Urinary bladder (tissue), 2 donors: ENCODE measurements around the gene NDUFS2. TPM values are rescaled to one million over a fixed set of nuclear protein-coding genes. Genes with fewer than 3 reads are reported as not detected.

Experiments
- polyA plus RNA-seq: library from polyadenylated mRNA; stranded (reverse); fragments of 200-250 nt; gene quantifications from one replicate; pipeline ENCODE4 v1.2.3, GENCODE V29; 2013
- total RNA-seq: library from RNA; depleted of rRNA; stranded (reverse); fragments of >200 nt; gene quantifications from one replicate; pipeline ENCODE4 v1.2.3, GENCODE V29; 2014
- donor health status: healthy.

The NDUFS2 gene
- total and polyA plus RNA-seq, 2 donors, result 71.9 to 100 TPM

Other genes with a start within 250 kb of the NDUFS2 start
- gene ITLN2, start 247.6 kb upstream of the NDUFS2 start, total RNA-seq, result not detected
- 0.37 TPM for gene ITLN2, start 247.6 kb upstream of the NDUFS2 start, polyA plus RNA-seq
- 35.2 TPM for gene F11R, start 181.2 kb upstream of the NDUFS2 start, total RNA-seq
- gene F11R, start 181.2 kb upstream of the NDUFS2 start, polyA plus RNA-seq, result 23.4 TPM
- gene TSTD1, start 163.4 kb upstream of the NDUFS2 start, total RNA-seq, result 23.1 TPM
- gene TSTD1, start 163.4 kb upstream of the NDUFS2 start, polyA plus RNA-seq, result 36.7 TPM
- gene USF1, start 156.4 kb upstream of the NDUFS2 start, total RNA-seq, result 46.7 TPM
- 55.9 TPM for gene USF1, start 156.4 kb upstream of the NDUFS2 start, polyA plus RNA-seq
- gene ARHGAP30, start 132.5 kb upstream of the NDUFS2 start, total RNA-seq, result 2.9 TPM
- 5.1 TPM for gene ARHGAP30, start 132.5 kb upstream of the NDUFS2 start, polyA plus RNA-seq
- 12.2 TPM for gene NECTIN4, start 112.8 kb upstream of the NDUFS2 start, total RNA-seq
- gene NECTIN4, start 112.8 kb upstream of the NDUFS2 start, polyA plus RNA-seq, result 5.0 TPM
- 1.3 TPM for gene KLHDC9, start 104.0 kb upstream of the NDUFS2 start, total RNA-seq
- gene KLHDC9, start 104.0 kb upstream of the NDUFS2 start, polyA plus RNA-seq, result 8.4 TPM
- 9.8 TPM for gene PFDN2, start 84.3 kb upstream of the NDUFS2 start, total RNA-seq
- 108 TPM for gene PFDN2, start 84.3 kb upstream of the NDUFS2 start, polyA plus RNA-seq
- 18.9 TPM for gene NIT1, start 84.3 kb upstream of the NDUFS2 start, total RNA-seq
- gene NIT1, start 84.3 kb upstream of the NDUFS2 start, polyA plus RNA-seq, result 49.5 TPM
- gene DEDD, start 69.7 kb upstream of the NDUFS2 start, total RNA-seq, result 16.9 TPM
- gene DEDD, start 69.7 kb upstream of the NDUFS2 start, polyA plus RNA-seq, result 43.0 TPM
- gene UFC1, start 48.4 kb upstream of the NDUFS2 start, total RNA-seq, result 82.4 TPM
- 119 TPM for gene UFC1, start 48.4 kb upstream of the NDUFS2 start, polyA plus RNA-seq
- gene USP21, start 42.9 kb upstream of the NDUFS2 start, total RNA-seq, result 12.5 TPM
- gene USP21, start 42.9 kb upstream of the NDUFS2 start, polyA plus RNA-seq, result 28.4 TPM
- gene PPOX, start 35.9 kb upstream of the NDUFS2 start, total RNA-seq, result 13.9 TPM
- gene PPOX, start 35.9 kb upstream of the NDUFS2 start, polyA plus RNA-seq, result 25.9 TPM
- 15.3 TPM for gene B4GALT3, start 24.9 kb upstream of the NDUFS2 start, total RNA-seq
- 21.5 TPM for gene B4GALT3, start 24.9 kb upstream of the NDUFS2 start, polyA plus RNA-seq
- gene ADAMTS4, start 3.3 kb upstream of the NDUFS2 start, total RNA-seq, result 4.4 TPM
- 19.6 TPM for gene ADAMTS4, start 3.3 kb upstream of the NDUFS2 start, polyA plus RNA-seq
- gene FCER1G, start 12.9 kb downstream of the NDUFS2 start, total RNA-seq, result 15.9 TPM
- 161 TPM for gene FCER1G, start 12.9 kb downstream of the NDUFS2 start, polyA plus RNA-seq
- gene APOA2, start 21.3 kb downstream of the NDUFS2 start, total RNA-seq, result not detected
- gene APOA2, start 21.3 kb downstream of the NDUFS2 start, polyA plus RNA-seq, result 5.4 TPM
- gene TOMM40L, start 23.7 kb downstream of the NDUFS2 start, total RNA-seq, result 6.0 TPM
- gene TOMM40L, start 23.7 kb downstream of the NDUFS2 start, polyA plus RNA-seq, result 14.3 TPM
- not detected for gene NR1I3, start 35.8 kb downstream of the NDUFS2 start, total RNA-seq
- 0.27 TPM for gene NR1I3, start 35.8 kb downstream of the NDUFS2 start, polyA plus RNA-seq
- gene PCP4L1, start 56.4 kb downstream of the NDUFS2 start, total RNA-seq, result 22.8 TPM
- 39.2 TPM for gene PCP4L1, start 56.4 kb downstream of the NDUFS2 start, polyA plus RNA-seq
- 27.1 TPM for gene MPZ, start 107.6 kb downstream of the NDUFS2 start, total RNA-seq
- 10.2 TPM for gene MPZ, start 107.6 kb downstream of the NDUFS2 start, polyA plus RNA-seq
- 29.4 TPM for gene SDHC, start 112.0 kb downstream of the NDUFS2 start, total RNA-seq
- gene SDHC, start 112.0 kb downstream of the NDUFS2 start, polyA plus RNA-seq, result 160 TPM
- gene CFAP126, start 165.5 kb downstream of the NDUFS2 start, total RNA-seq, result not detected
- gene CFAP126, start 165.5 kb downstream of the NDUFS2 start, polyA plus RNA-seq, result not detected